Measurements from ENCODE around the gene SFI1.

SFI1 gene

DNA sequence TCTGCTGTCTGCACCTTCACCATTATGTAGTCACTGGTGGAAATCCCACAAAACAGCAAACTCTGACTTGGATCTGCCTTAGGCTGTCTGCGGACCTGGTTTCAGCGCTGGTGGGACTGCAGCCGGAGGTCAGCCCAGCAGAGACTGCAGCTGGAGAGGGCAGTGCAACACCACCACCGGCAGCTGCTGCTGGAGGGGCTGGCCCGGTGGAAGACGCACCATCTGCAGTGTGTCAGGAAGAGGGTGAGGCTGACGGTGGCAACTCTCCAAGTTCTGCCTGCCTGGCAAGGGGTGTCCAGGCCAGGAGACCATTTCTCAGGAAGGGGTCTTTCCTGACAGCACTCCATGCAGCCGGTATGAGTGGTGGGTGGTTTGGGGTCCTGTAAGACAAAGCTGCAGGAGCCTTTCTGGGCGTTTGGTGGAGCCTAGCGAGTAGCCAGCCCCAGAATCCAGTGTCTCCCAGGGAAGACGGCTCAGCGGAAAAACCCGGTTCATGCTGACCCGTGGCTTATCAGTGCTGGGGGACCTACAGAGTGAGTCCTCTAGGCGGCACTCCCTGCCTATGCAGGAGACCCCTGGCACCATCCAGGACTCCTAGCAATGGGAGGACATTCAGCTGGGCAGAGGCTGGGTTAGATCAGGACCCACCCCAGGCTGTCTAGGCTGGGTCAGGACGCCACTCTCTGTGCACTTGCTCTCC is 114.9 kb downstream of the SFI1 start:
- DNase-seq (ENCODE audit: low read depth, low spot score), result no peak
- no peak overlapping the region for H3K4me3 ChIP-seq (ENCODE audit: low read length)

- no peak for DNase-seq (ENCODE audit: low read depth, low spot score)
- H3K4me3 ChIP-seq (ENCODE audit: low read length), result no peak overlapping the region
These were observed 116.6 kb downstream of the SFI1 start for GRCh38 chr22:31612891-31613285.

DNA sequence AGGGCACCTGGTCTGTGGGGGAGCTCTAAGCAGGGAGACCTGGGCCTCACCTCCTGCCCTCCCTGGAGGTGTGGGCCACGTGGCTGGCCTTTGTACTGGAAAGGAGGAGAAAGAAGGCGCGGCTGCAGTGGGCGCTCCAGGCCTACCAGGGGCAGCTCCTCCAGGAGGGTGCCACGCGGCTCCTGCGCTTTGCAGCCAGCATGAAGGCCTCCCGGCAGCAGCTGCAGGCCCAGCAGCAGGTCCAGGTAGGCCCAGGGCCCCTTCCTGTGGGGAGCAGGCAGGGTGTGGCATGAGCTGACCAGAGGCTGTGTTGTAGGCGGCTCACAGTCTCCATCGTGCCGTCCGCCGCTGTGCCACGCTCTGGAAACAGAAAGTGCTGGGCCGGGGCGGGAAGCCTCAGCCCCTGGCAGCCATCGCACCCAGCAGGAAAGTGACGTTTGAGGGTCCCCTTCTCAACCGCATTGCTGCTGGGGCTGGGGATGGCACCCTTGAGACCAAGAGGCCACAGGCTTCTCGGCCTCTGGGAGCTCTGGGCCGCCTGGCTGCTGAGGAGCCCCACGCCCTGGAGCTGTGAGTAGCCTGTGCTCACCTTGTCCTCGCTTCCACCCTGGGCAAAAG is 117.1 kb downstream of the SFI1 start:
- DNase-seq (ENCODE audit: low read depth, low spot score), result no peak
- H3K4me3 ChIP-seq (ENCODE audit: low read length), result no peak overlapping the region

GRCh38 chr22:31613904-31614296 is 117.6 kb downstream of the SFI1 start:
- no peak overlapping the region for H3K4me3 ChIP-seq (ENCODE audit: low read length)
- no peak for DNase-seq (ENCODE audit: low read depth, low spot score)

DNA sequence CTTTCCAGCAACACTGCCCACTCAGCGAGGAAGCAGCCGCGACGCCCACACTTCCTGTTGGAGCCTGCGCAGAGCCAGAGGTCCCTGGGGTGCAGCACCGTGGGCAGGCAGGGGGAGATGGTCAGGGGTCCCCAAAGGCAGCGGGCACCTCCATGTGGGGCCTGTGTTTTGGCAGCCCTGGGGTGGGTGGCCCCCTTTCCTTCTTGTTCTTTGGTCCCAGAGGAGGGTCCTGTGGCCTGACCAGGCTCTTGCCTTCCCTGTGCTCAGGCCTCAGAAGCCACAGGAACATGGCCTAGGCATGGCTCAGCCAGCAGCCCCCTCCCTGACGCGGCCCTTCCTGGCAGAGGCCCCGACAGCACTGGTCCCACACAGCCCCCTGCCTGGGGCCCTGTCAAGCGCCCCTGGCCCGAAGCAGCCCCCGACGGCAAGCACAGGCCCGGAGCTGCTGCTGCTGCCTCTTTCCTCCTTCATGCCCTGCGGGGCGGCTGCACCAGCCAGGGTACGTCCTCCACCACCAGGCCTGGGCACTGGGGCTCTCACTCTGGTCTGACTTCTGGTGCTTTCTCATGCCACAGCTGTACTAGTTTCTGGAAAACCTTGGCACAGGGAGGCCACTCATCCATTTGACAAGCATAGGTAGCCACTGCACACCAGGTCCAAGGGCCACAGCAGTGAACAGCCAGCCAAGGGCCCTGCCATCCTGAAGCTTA is 118.6 kb downstream of the SFI1 start:
- DNase-seq (ENCODE audit: low read depth, low spot score), result no peak
- H3K4me3 ChIP-seq (ENCODE audit: low read length), result no peak overlapping the region

- DNase-seq (ENCODE audit: low read depth, low spot score), result no peak
These were observed 119.1 kb downstream of the SFI1 start for GRCh38 chr22:31615491-31615860.

GRCh38 chr22:31615940-31616314 is 119.6 kb downstream of the SFI1 start:
- H3K4me3 ChIP-seq (ENCODE audit: low read length), result no peak overlapping the region
- DNase-seq (ENCODE audit: low read depth, low spot score), result no peak

More at GRCh38 chr22:31615491-31615860, 119.1 kb downstream of the SFI1 start:
- H3K4me3 ChIP-seq (ENCODE audit: low read length), result no peak overlapping the region

- H3K4me3 ChIP-seq (ENCODE audit: low read length), result no peak overlapping the region
These were observed 120.1 kb downstream of the SFI1 start for GRCh38 chr22:31616315-31616980.

GRCh38 chr22:31618057-31618456 is 121.7 kb downstream of the SFI1 start:
- no peak for DNase-seq (ENCODE audit: low read depth, low spot score)
- no peak overlapping the region for H3K4me3 ChIP-seq (ENCODE audit: low read length)

More at GRCh38 chr22:31616315-31616980, 120.1 kb downstream of the SFI1 start:
- no peak for DNase-seq (ENCODE audit: low read depth, low spot score)

GRCh38 chr22:31618471-31619176 is 122.3 kb downstream of the SFI1 start:
- no peak overlapping the region for H3K4me3 ChIP-seq (ENCODE audit: low read length)
- no peak for DNase-seq (ENCODE audit: low read depth, low spot score)

DNA sequence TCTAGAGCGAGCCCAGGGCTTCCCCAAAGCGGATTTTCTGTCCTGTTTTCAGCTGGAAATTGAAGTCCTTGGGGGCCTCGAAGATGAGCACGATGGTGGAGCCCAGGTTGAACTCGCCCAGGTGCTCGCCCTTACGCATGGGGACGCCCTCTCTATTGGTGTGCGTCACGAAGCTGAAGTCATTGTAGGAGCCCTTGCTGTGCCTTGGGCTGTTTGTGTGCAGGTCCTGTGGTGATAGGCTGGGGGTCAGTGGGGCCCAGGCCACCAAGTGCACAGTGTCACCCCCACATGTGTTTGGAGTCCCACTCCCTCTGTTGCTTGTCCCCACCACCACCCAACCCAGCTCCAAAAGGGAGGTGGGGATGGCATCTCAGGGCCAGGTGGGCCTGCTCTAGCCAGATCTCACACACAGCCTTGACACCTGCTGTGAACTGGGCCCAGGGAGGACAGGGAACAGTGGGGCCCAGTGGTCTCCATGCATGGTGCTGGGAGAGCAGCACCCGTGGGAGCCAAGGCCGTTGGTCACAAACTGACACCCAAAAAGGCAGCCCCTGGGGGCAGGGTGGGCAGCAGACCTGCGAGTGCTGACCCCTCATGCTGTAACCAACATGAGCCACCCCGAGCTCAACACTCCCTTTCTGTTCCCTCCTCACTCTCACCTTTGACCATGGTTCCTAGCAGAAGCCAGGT is 123.4 kb downstream of the SFI1 start:
- no peak for DNase-seq (ENCODE audit: low read depth, low spot score)
- H3K4me3 ChIP-seq (ENCODE audit: low read length), result no peak overlapping the region

GRCh38 chr22:31620756-31621480 is 124.6 kb downstream of the SFI1 start:
- H3K4me3 ChIP-seq (ENCODE audit: low read length), result no peak overlapping the region

GRCh38 chr22:31621507-31622124 is 125.3 kb downstream of the SFI1 start:
- DNase-seq (ENCODE audit: low read depth, low spot score), result no peak
- no peak overlapping the region for H3K4me3 ChIP-seq (ENCODE audit: low read length)

More at GRCh38 chr22:31620756-31621480, 124.6 kb downstream of the SFI1 start:
- no peak for DNase-seq (ENCODE audit: low read depth, low spot score)

DNA sequence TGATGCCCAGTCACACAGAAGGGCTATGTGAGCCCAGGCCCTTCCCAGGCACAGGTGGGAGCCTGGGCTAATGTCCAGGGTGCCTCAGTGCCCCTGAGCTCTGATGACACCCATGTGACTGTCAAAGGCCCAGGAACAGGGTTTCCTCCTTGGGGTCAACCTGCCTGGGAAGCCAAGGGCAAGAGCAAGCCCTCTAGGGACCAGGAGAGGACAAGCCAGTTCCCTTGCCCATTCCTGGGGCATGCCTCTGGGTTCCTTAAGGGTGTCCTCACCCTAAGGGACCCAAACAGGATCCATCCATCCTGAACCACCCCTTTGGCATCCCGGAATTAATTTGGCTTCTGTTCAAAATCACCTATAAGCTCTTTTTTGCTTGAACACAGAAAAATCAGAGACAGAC is 126.6 kb downstream of the SFI1 start:
- H3K4me3 ChIP-seq (ENCODE audit: low read length), result no peak overlapping the region
- DNase-seq (ENCODE audit: low read depth, low spot score), result no peak

GRCh38 chr22:31623592-31624304 is 127.4 kb downstream of the SFI1 start:
- DNase-seq (ENCODE audit: low read depth, low spot score), result no peak
- no peak overlapping the region for H3K4me3 ChIP-seq (ENCODE audit: low read length)

GRCh38 chr22:31625257-31625640 is 128.9 kb downstream of the SFI1 start:
- no peak for DNase-seq (ENCODE audit: low read depth, low spot score)
- H3K4me3 ChIP-seq (ENCODE audit: low read length), result no peak overlapping the region

Data from Jurkat, Clone E6-1 (cell line).